H9 (cell line): ENCODE results near the gene TRIM56. TPM values are rescaled to one million over a fixed set of nuclear protein-coding genes. Genes with fewer than 3 reads are reported as not detected.

Source experiments
- DNase-seq: peaks from one replicate; pipeline ENCODE4 v3.0.0-alpha.2; 2017
- H2AFZ ChIP-seq: one replicate; pipeline ENCODE4 v1.6.1; 2013; ENCODE audit warnings: mild to moderate bottlenecking, low read length, control low read depth, moderate library complexity
- H2AK5ac ChIP-seq: 2 replicates; pipeline ENCODE4 v1.6.1; 2013; ENCODE audit warnings: low read length, control low read depth, mixed read lengths; ENCODE audit not compliant: insufficient read length
- H2BK120ac ChIP-seq: one replicate; pipeline ENCODE4 v1.6.1; 2013; ENCODE audit warnings: low read depth, mild to moderate bottlenecking, low read length, control low read depth, inconsistent platforms; ENCODE audit not compliant: poor library complexity, severe bottlenecking
- H2BK12ac ChIP-seq: 2 replicates; pipeline ENCODE4 v1.6.1; 2013; ENCODE audit warnings: low read length, control low read depth, mixed read lengths, low read depth; ENCODE audit not compliant: insufficient read length
- H2BK15ac ChIP-seq: 2 replicates; pipeline ENCODE4 v1.6.1; 2013; ENCODE audit warnings: low read depth, low read length, control low read depth
- H2BK20ac ChIP-seq: one replicate; pipeline ENCODE4 v1.6.1; 2013; ENCODE audit warnings: low read depth, mild to moderate bottlenecking, low read length, control low read depth, inconsistent platforms; ENCODE audit not compliant: poor library complexity, severe bottlenecking
- H2BK5ac ChIP-seq: 2 replicates; pipeline ENCODE4 v1.6.1; 2013; ENCODE audit warnings: low read length, control low read depth, mixed read lengths; ENCODE audit not compliant: insufficient read length
- H3K14ac ChIP-seq: 2 replicates; pipeline ENCODE4 v1.6.1; 2013; ENCODE audit warnings: low read length, control low read depth; ENCODE audit not compliant: insufficient read depth
- H3K18ac ChIP-seq: 2 replicates; pipeline ENCODE4 v1.6.1; 2013; ENCODE audit warnings: low read depth, mild to moderate bottlenecking, mixed read lengths, low read length, control low read depth; ENCODE audit not compliant: insufficient read length
- H3K23ac ChIP-seq: 2 replicates; pipeline ENCODE4 v1.6.1; 2013; ENCODE audit warnings: low read length, control low read depth, mixed read lengths, low read depth; ENCODE audit not compliant: insufficient read length
- H3K23me2 ChIP-seq: 2 replicates; pipeline ENCODE4 v1.6.1; 2013; ENCODE audit warnings: low read depth, mild to moderate bottlenecking, mixed read lengths, low read length, control low read depth; ENCODE audit not compliant: insufficient read length, poor library complexity, severe bottlenecking
- H3K27ac ChIP-seq: 2 replicates; pipeline ENCODE4 v1.5.1; 2013; ENCODE audit warnings: low read length, control low read depth, mixed read lengths, low read depth; ENCODE audit not compliant: insufficient read length
- H3K27me3 ChIP-seq: 2 replicates; pipeline ENCODE4 v1.6.1; 2013; ENCODE audit warnings: low read length, control low read depth, inconsistent platforms; ENCODE audit not compliant: insufficient read depth
- H3K4ac ChIP-seq: 2 replicates; pipeline ENCODE4 v1.6.1; 2013; ENCODE audit warnings: low read depth, mild to moderate bottlenecking, control low read depth, inconsistent platforms, low read length, moderate library complexity
- H3K4me1 ChIP-seq: 2 replicates; pipeline ENCODE4 v1.6.1; 2013; ENCODE audit warnings: low read length, control low read depth, inconsistent platforms; ENCODE audit not compliant: insufficient read depth
- H3K4me2 ChIP-seq: 2 replicates; pipeline ENCODE4 v1.6.1; 2013; ENCODE audit warnings: low read length, control low read depth, mixed read lengths; ENCODE audit not compliant: insufficient read length, insufficient read depth
- H3K56ac ChIP-seq: 2 replicates; pipeline ENCODE4 v1.6.1; 2013; ENCODE audit warnings: low read depth, mild to moderate bottlenecking, mixed read lengths, low read length, control low read depth; ENCODE audit not compliant: insufficient read length
- H3K79me1 ChIP-seq: 2 replicates; pipeline ENCODE4 v1.6.1; 2013; ENCODE audit warnings: low read depth, mild to moderate bottlenecking, moderate library complexity, low read length, control low read depth, inconsistent platforms; ENCODE audit not compliant: insufficient read depth, poor library complexity, severe bottlenecking
- H3K79me2 ChIP-seq: 2 replicates; pipeline ENCODE4 v1.6.1; 2013; ENCODE audit warnings: low read length, control low read depth, inconsistent platforms; ENCODE audit not compliant: insufficient read depth
- H3K9ac ChIP-seq: 2 replicates; pipeline ENCODE4 v1.6.1; 2013; ENCODE audit warnings: low read length, control low read depth, mixed read lengths; ENCODE audit not compliant: insufficient read length; ENCODE audit errors: extremely low read depth
- H3K9me3 ChIP-seq: one replicate; pipeline ENCODE4 v1.6.1; 2013; ENCODE audit warnings: low read depth, low read length, inconsistent platforms; ENCODE audit not compliant: control insufficient read depth
- H3T11ph ChIP-seq: one replicate; pipeline ENCODE4 v1.6.1; 2013; ENCODE audit warnings: mild to moderate bottlenecking, low read length, control low read depth, inconsistent platforms
- H4K20me1 ChIP-seq: one replicate; pipeline ENCODE4 v1.6.1; 2013; ENCODE audit not compliant: control insufficient read depth, insufficient read length, insufficient read depth
- H4K5ac ChIP-seq: 2 replicates; pipeline ENCODE4 v1.6.1; 2013; ENCODE audit warnings: low read depth, mild to moderate bottlenecking, mixed read lengths, low read length, control low read depth; ENCODE audit not compliant: insufficient read length
- H4K8ac ChIP-seq: replicated peaks from 2 replicates; pipeline ENCODE4 v1.6.1; 2013; ENCODE audit warnings: low read length, control low read depth, mixed read lengths, low read depth; ENCODE audit not compliant: insufficient read length
- H4K91ac ChIP-seq: 2 replicates; pipeline ENCODE4 v1.6.1; 2013; ENCODE audit warnings: low read depth, mild to moderate bottlenecking, moderate library complexity, mixed read lengths, low read length, control low read depth; ENCODE audit not compliant: insufficient read length
- H3K27ac Mint-ChIP-seq, 3 experiments: 2 replicates in 2 of 3; 3 replicates in 1 of 3; pipeline ENCODE4 v1.8.0; 2020 to 2021; ENCODE audit warnings: mixed read lengths in 3 of 3, mild to moderate bottlenecking in 1 of 3, moderate library complexity in 1 of 3
- H3K27me3 Mint-ChIP-seq: 2 replicates; pipeline ENCODE4 v1.8.0; 2021; ENCODE audit warnings: low read depth, mild to moderate bottlenecking, moderate library complexity, mixed read lengths
- H3K36me3 Mint-ChIP-seq, 3 experiments: 2 replicates in 2 of 3; 3 replicates in 1 of 3; pipeline ENCODE4 v1.8.0; 2020 to 2021; ENCODE audit warnings: low read depth in 3 of 3, mixed read lengths in 3 of 3; ENCODE audit not compliant: insufficient read depth in 1 of 3
- H3K4me1 Mint-ChIP-seq, 2 experiments: 2 replicates each; pipeline ENCODE4 v1.8.0; 2020; ENCODE audit warnings: mixed read lengths in 2 of 2
- H3K4me3 Mint-ChIP-seq, 2 experiments: 2 replicates in 1 of 2; 3 replicates in 1 of 2; pipeline ENCODE4 v1.8.0; 2020 to 2021; ENCODE audit warnings: mild to moderate bottlenecking in 2 of 2, mixed read lengths in 2 of 2, moderate library complexity in 1 of 2
- H3K9me3 Mint-ChIP-seq, 2 experiments: 2 replicates in 1 of 2; 3 replicates in 1 of 2; pipeline ENCODE4 v1.8.0; 2020; ENCODE audit warnings: mild to moderate bottlenecking in 2 of 2, mixed read lengths in 2 of 2, moderate library complexity in 1 of 2
- WGBS: extraction: QIAGEN DNeasy Blood & Tissue Kit; methylation state at CpG from one replicate; pipeline ENCODE4 v1.1.7; 2013; ENCODE audit warnings: missing lambda C conversion rate, low lambda C conversion rate, mixed read lengths; ENCODE audit not compliant: insufficient read length; ENCODE audit errors: extremely low coverage; 5-methylcytosine and 5-hydroxymethylcytosine counted together
- total RNA-seq: library from RNA; stranded (reverse); gene quantifications from 2 replicates; pipeline ENCODE4 v1.2.1, GENCODE V29; 2021
- TF ChIP-seq, protein P1 (sequence below): fragments of 200-600 bp; sonication (generic); conservative IDR thresholded peaks from 3 replicates; pipeline ENCODE4 v1.8.0; 2021; ENCODE audit warnings: antibody characterized with exemption, mild to moderate bottlenecking

TRIM56 gene
- total RNA-seq, 1 experiment from 2014 or later, result 21.8 TPM

DNA sequence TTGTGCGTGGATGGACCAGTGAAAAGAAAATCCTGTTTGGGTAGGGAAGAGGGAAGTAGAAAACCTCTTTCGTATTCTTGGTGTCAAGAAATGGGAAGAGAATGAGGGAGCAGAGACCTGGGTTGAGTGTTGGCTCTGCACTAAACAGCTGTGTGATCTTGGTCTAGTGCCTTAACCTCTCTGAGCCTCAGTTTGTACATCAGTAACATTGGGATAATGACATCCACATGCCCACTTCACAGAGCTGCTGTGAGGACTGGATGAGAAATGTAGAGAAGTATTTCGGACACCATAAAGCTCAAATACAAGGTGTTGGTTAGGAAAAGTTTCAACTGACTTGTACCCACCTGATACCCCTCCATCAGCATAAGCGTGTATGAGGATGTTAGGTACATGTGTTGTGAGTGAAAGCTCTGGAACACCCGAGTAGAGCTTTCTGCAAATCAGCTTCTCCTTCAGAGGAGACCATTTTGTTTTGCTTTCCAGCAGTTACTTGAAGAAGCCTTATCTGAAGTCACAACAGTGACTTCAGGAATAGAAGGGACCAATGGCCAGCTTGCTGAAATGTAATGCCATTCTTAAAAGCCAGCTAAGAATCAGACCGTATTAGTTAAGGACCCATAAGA, 11.2 kb downstream of the TRIM56 start:
- no peak overlapping the region for H3K18ac ChIP-seq
- Mint-ChIP-seq H3K4me3 (no peak overlapping the region), H3K9me3 (peaks cover 3% of the 10 kb centered on the region in 2 experiments; a peak in 2 of 5 replicates), H3K4me1 (peaks cover 41% of the 10 kb centered on the region in 2 experiments), H3K27ac (no peak overlapping the region), H3K27me3 (no peaks in the 10 kb centered on the region), H3K36me3 (peaks cover 4 to 12% (median 5%) of the 10 kb centered on the region in 3 experiments; a peak in 5 of 7 replicates)
- no peak overlapping the region for H4K5ac ChIP-seq
- H3K79me1 ChIP-seq, result no peaks in the 10 kb centered on the region
- H2AFZ ChIP-seq, result no peak overlapping the region
- H3K79me2 ChIP-seq, result no peaks in the 10 kb centered on the region
- no CpG with 5 or more reads among the region's 6 CpGs for WGBS
- no peak overlapping the region for H3K56ac ChIP-seq
- H3K23ac ChIP-seq, result no peak overlapping the region
- H3K27me3 ChIP-seq, result no peaks in the 10 kb centered on the region
- H3K4me2 ChIP-seq, result no peak overlapping the region
- H2AK5ac ChIP-seq, result no peak overlapping the region
- H3K9me3 ChIP-seq, result no peaks in the 10 kb centered on the region
- peaks cover 4% of the 10 kb centered on the region for H3K4me1 ChIP-seq
- no peak overlapping the region for H3T11ph ChIP-seq
- TF ChIP-seq, protein P1, sequence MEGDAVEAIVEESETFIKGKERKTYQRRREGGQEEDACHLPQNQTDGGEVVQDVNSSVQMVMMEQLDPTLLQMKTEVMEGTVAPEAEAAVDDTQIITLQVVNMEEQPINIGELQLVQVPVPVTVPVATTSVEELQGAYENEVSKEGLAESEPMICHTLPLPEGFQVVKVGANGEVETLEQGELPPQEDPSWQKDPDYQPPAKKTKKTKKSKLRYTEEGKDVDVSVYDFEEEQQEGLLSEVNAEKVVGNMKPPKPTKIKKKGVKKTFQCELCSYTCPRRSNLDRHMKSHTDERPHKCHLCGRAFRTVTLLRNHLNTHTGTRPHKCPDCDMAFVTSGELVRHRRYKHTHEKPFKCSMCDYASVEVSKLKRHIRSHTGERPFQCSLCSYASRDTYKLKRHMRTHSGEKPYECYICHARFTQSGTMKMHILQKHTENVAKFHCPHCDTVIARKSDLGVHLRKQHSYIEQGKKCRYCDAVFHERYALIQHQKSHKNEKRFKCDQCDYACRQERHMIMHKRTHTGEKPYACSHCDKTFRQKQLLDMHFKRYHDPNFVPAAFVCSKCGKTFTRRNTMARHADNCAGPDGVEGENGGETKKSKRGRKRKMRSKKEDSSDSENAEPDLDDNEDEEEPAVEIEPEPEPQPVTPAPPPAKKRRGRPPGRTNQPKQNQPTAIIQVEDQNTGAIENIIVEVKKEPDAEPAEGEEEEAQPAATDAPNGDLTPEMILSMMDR, result no peak
- no peak overlapping the region for H2BK20ac ChIP-seq
- H3K27ac ChIP-seq, result no peak overlapping the region
- H2BK5ac ChIP-seq, result no peak overlapping the region
- no peak overlapping the region for H4K8ac ChIP-seq
- no peak overlapping the region for H2BK12ac ChIP-seq
- DNase-seq, result no peak
- no peak overlapping the region for H3K14ac ChIP-seq
- no peak overlapping the region for H3K9ac ChIP-seq
- no peak overlapping the region for H2BK120ac ChIP-seq
- no peaks in the 10 kb centered on the region for H3K23me2 ChIP-seq
- no peak overlapping the region for H2BK15ac ChIP-seq
- H4K20me1 ChIP-seq, result no peaks in the 10 kb centered on the region
- H4K91ac ChIP-seq, result no peak overlapping the region
- no peak overlapping the region for H3K4ac ChIP-seq
